Renal cortical epithelial cell (primary cell): ENCODE measurements around the gene CD109. TPM values are rescaled to one million over a fixed set of nuclear protein-coding genes. Genes with fewer than 3 reads are reported as not detected.

Experiments
- DNase-seq: peaks from one replicate; pipeline ENCODE4 v3.0.0-alpha.2; 2011; ENCODE audit warnings: low read depth
- total RNA-seq: library from RNA; depleted of rRNA; stranded (reverse); fragments of >200 nt; gene quantifications from 2 replicates; pipeline ENCODE4 v1.2.3, GENCODE V29; 2014

The CD109 gene
- total RNA-seq, 1 donor from 2014 or later = 29.8 TPM

GRCh38 chr6:73727114-73727513 is 31.1 kb downstream of the CD109 start:
- DNase-seq = no peak

GRCh38 chr6:73728548-73729205 is 32.7 kb downstream of the CD109 start:
- no peak for DNase-seq

- DNase-seq = no peak
Measured at GRCh38 chr6:73731285-73731684, 35.3 kb downstream of the CD109 start.

- peak; percentile 57 for DNase-seq
Measured at GRCh38 chr6:73732845-73733675, 37.1 kb downstream of the CD109 start.

GRCh38 chr6:73733791-73734190 is 37.8 kb downstream of the CD109 start:
- DNase-seq = no peak

- no peak for DNase-seq
Measured at GRCh38 chr6:73734832-73735453, 38.9 kb downstream of the CD109 start.

GRCh38 chr6:73738367-73739028 is 42.5 kb downstream of the CD109 start:
- no peak for DNase-seq

GRCh38 chr6:73739096-73739495 is 43.1 kb downstream of the CD109 start:
- DNase-seq = peak; percentile 68

- no peak for DNase-seq
Measured at GRCh38 chr6:73742433-73742832, 46.4 kb downstream of the CD109 start.

GRCh38 chr6:73743081-73743480 is 47.1 kb downstream of the CD109 start:
- DNase-seq = no peak

- DNase-seq = no peak
Measured at GRCh38 chr6:73743556-73743955, 47.6 kb downstream of the CD109 start.

GRCh38 chr6:73746787-73747186 is 50.8 kb downstream of the CD109 start:
- DNase-seq = peak; percentile 30

- no peak for DNase-seq
Measured at GRCh38 chr6:73747289-73747688, 51.3 kb downstream of the CD109 start.

- no peak for DNase-seq
Measured at GRCh38 chr6:73752943-73753342, 56.9 kb downstream of the CD109 start.

- DNase-seq = no peak
Measured at GRCh38 chr6:73766040-73766439, 70.0 kb downstream of the CD109 start.

GRCh38 chr6:73768558-73768957 is 72.6 kb downstream of the CD109 start:
- DNase-seq = no peak

- DNase-seq = no peak
Measured at GRCh38 chr6:73769976-73770375, 74.0 kb downstream of the CD109 start.

- peak; percentile 89 for DNase-seq
Measured at GRCh38 chr6:73774311-73774774, 78.3 kb downstream of the CD109 start.

GRCh38 chr6:73779943-73780342 is 83.9 kb downstream of the CD109 start:
- no peak for DNase-seq

- peak; percentile 19 for DNase-seq
Measured at GRCh38 chr6:73782911-73783310, 86.9 kb downstream of the CD109 start.

- no peak for DNase-seq
Measured at GRCh38 chr6:73784726-73785505, 88.9 kb downstream of the CD109 start.
